Body of pancreas (tissue), 4 donors: ENCODE measurements around the gene GRK1.

Experiments used
- CTCF ChIP-seq, 7 experiments: fragments of 450-650 bp in 4 of 7; fragments of 200-600 bp in 3 of 7; sonication (generic) in 3 of 7; IDR thresholded peaks; one replicate each; pipeline ENCODE4 v1.5.1; 2016 to 2019; ENCODE audit warnings: antibody characterized with exemption in 7 of 7
- POLR2A ChIP-seq, 3 donors: fragments of 450-650 bp; IDR thresholded peaks; one replicate each; pipeline ENCODE4 v1.6.1; 2016; ENCODE audit warnings: antibody characterized with exemption in 3 of 3, mild to moderate bottlenecking in 2 of 3

GRCh38 chr13:113785051-113786010, 118.3 kb downstream of the GRK1 start:
- TF ChIP-seq CTCF (IDR thresholded peaks at IDR 0.05) = no peak
- no peak for TF ChIP-seq POLR2A (IDR thresholded peaks at IDR 0.05)
